K562 (cell line): Measurements from ENCODE around the gene IDUA. TPM values are rescaled to one million over a fixed set of nuclear protein-coding genes. Genes with fewer than 3 reads are reported as not detected.

Experiments
- CHD7 ChIP-seq: fragments of 200-600 bp; sonication (generic); IDR thresholded peaks from one replicate; pipeline ENCODE4 v1.6.1; 2012; ENCODE audit warnings: mild to moderate bottlenecking, low read depth, low read length, inconsistent platforms
- E2F4 ChIP-seq: sonication (generic); formaldehyde crosslinking; IDR thresholded peaks from 2 replicates; pipeline ENCODE4 v1.8.0; 2022; ENCODE audit warnings: mild to moderate bottlenecking, low read depth, missing genetic modification reagents
- HDAC1 ChIP-seq, 2 experiments: fragments of 450-650 bp; IDR thresholded peaks; 2 replicates each; pipeline ENCODE4 v1.6.1; 2016 to 2017; ENCODE audit warnings: inconsistent platforms in 1 of 2, mild to moderate bottlenecking in 1 of 2, moderate library complexity in 1 of 2
- KDM5B ChIP-seq: fragments of 200-600 bp; sonication (generic); IDR thresholded peaks from 2 replicates; pipeline ENCODE4 v1.6.1; 2012; ENCODE audit warnings: low read depth, mild to moderate bottlenecking, moderate library complexity, low read length, control low read depth, inconsistent platforms; ENCODE audit not compliant: insufficient replicate concordance
- MTA3 ChIP-seq: fragments of 450-650 bp; formaldehyde crosslinking; IDR thresholded peaks from 2 replicates; pipeline ENCODE4 v1.6.1; 2017; ENCODE audit warnings: mild to moderate bottlenecking, borderline replicate concordance
- RBFOX2 ChIP-seq: fragments of 200-400 bp; formaldehyde crosslinking; IDR thresholded peaks from 2 replicates; pipeline ENCODE4 v1.6.1; 2017; ENCODE audit warnings: low read depth, mild to moderate bottlenecking, low read length, moderate library complexity
- SAFB ChIP-seq: fragments of 200-400 bp; formaldehyde crosslinking; IDR thresholded peaks from 2 replicates; pipeline ENCODE4 v1.6.1; 2017; ENCODE audit warnings: low read depth, low read length, borderline replicate concordance
- SP1 ChIP-seq: sonication (generic); formaldehyde crosslinking; IDR thresholded peaks from 2 replicates; pipeline ENCODE4 v1.8.1; 2022; ENCODE audit warnings: mild to moderate bottlenecking, missing genetic modification reagents
- SP2 ChIP-seq: IDR thresholded peaks from 2 replicates; pipeline ENCODE4 v1.6.1; 2011; ENCODE audit warnings: mild to moderate bottlenecking, low read depth, low read length, moderate library complexity; ENCODE audit not compliant: poor library complexity, severe bottlenecking; ENCODE audit errors: extremely low read depth
- polyA plus RNA-seq, 8 experiments: library from polyadenylated mRNA; depleted of rRNA in 4 of 8; stranded (reverse) in 5 of 8; unstranded in 3 of 8; fragments of >200 nt; fragmentation: Nextera tagmentation in 2 of 8; fragmentation: Illumina TruSeq in 1 of 8; extraction: Ambion mirVana in 2 of 8; extraction: Trizol in 1 of 8; gene quantifications; 2 replicates each; pipeline versions ENCODE4 v1.2.1 to v1.2.3, GENCODE V29; 2011 to 2014; ENCODE audit warnings: inconsistent platforms in 1 of 8, missing spikeins in 1 of 8
- total RNA-seq, 7 experiments: library from RNA; depleted of rRNA in 6 of 7; stranded (reverse); fragments of >200 nt in 6 of 7; fragmentation: Illumina TruSeq in 2 of 7; extraction: Trizol in 2 of 7; gene quantifications; 2 replicates each; pipeline versions ENCODE4 v1.2.1 to v1.2.3, GENCODE V29; 2011 to 2021; ENCODE audit warnings: low replicate concordance in 1 of 7
- TF ChIP-seq, protein P1 (sequence below): fragments of 250-450 bp; sonication (Bioruptor Pico); IDR thresholded peaks from 2 replicates; pipeline ENCODE4 v1.8.0; 2021; ENCODE audit warnings: borderline replicate concordance, mild to moderate bottlenecking, moderate library complexity; ENCODE audit not compliant: poor library complexity, severe bottlenecking
- TF ChIP-seq, protein P2 (sequence below): sonication (generic); formaldehyde crosslinking; IDR thresholded peaks from 2 replicates; pipeline ENCODE4 v1.9.0; 2022; ENCODE audit warnings: mild to moderate bottlenecking, missing genetic modification reagents

IDUA gene
- total and polyA plus RNA-seq, 9 of the 15 experiments (the other 6 are each of a cell fraction or from before 2014, with no cell fraction given), result 0.04 to 16.1 (median 1.2) TPM

DNA sequence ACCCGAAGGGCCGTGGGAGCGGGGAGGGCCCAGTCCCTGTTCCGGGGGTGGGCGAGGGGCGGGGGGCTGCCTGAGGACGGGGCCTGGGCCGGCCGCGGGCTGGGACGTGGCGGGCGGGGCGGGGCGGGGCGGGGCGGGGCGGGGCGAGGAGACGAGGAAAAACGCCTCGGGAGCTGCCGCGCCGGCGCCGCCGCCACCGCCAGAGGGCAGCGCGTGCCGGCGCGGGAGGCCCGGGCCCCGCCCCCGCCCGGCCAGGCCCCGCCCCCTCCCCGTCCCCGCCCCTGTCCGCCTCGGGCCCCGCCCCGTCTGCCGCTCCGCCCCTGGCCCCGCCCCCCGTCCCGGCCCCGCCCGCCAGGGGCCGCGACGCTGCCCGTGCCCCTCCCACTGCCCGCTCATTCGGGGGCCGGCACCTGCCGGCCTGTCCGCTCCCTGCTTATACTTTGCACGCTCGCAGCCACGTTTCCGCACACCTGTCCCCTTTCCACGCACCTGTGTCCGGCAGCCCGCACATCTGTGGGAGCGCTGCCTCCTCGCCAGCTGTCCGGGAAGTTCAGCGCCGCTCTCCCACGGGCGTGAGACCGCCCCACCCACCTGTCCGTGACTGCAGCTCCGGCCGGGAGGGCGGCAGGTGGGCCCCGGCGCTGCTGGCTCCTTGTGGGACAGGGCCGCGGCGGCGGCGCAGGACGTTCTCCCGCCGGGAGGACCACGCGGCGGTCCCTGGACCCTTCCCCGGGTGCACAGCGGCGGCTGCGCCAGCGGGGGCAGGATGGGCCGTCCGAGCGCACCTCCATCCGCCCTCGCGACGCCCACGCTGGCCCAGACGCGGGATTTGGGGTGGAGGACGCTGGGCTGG is 22.9 kb downstream of the IDUA start (continued):
- TF ChIP-seq CHD7 (no peak), SP1 (CRISPR knock-in tag) (peak; percentile 48), KDM5B (peak; percentile 62), SP2 (no peak), RBFOX2 (peak; percentile 58), E2F4 (CRISPR knock-in tag) (no peak), SAFB (peak; percentile 83), MTA3 (peak; percentile 27; the same call in 1 of the 2 replicates), HDAC1 (IDR thresholded peaks at IDR 0.05) (peak in 1 of 2 experiments; percentile 66; a peak in 1 of 4 replicates)
- TF ChIP-seq, protein P1, sequence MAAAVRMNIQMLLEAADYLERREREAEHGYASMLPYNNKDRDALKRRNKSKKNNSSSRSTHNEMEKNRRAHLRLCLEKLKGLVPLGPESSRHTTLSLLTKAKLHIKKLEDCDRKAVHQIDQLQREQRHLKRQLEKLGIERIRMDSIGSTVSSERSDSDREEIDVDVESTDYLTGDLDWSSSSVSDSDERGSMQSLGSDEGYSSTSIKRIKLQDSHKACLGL (CRISPR knock-in tag), result no peak
- TF ChIP-seq, protein P2, sequence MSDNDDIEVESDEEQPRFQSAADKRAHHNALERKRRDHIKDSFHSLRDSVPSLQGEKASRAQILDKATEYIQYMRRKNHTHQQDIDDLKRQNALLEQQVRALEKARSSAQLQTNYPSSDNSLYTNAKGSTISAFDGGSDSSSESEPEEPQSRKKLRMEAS, result peak; percentile 85
